ENCODE results near the gene ZNF692.
A peak's percentile ranks its signal among the peaks of the same experiment; 100 is the strongest.

ZNF692 gene

DNA sequence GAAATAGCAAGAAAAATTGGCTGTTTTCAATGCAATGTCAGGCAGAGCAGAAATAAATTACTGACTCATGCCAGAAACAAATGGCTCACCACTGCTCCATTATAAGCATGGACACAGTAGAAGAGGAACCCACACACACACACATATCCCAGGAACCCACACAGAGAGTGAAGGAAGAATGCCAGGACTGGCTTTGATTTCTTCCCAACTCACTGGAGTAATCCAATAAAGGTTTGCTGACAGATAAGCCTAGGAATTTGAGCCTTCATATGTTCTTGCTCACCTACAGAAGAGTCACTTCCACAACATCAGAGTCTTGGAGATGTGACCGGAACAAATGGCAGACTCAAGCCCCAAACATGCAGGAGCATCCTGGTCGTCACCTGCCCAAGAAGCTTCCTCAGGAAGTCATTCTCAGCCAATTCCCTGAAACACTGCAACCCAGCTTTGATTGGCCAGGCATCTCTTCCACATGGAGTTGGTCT, 35.3 kb downstream of the ZNF692 start:
- peak; percentile 62 for DNase-seq

- DNase-seq, result peak; percentile 52
Observed at GRCh38 chr1:248822148-248823032, 36.5 kb downstream of the ZNF692 start.

DNA sequence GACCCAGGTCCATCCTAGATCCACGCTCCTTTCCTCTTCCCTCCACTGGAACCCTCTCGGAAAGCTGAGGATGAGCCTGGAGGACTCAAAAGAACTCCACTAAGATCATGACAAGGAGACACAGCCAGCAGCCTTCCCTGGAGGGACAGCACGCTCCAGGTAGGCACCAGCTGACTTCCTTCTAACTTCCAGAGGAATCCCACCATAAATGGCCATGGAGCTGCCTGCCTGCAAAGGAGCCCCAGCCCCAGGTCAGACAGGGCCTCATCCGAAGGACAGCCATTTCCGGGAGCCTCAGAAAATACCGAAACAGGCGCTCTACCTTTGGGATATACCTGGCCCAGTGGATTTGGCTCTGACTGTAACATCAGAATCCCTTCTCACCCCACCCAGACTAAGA, 37.2 kb downstream of the ZNF692 start:
- no peak for DNase-seq

- DNase-seq, result peak; percentile 98
Observed at GRCh38 chr1:248821101-248821500, 37.8 kb downstream of the ZNF692 start.

- no peak for DNase-seq
Observed at GRCh38 chr1:248820041-248820585, 38.8 kb downstream of the ZNF692 start.

DNA sequence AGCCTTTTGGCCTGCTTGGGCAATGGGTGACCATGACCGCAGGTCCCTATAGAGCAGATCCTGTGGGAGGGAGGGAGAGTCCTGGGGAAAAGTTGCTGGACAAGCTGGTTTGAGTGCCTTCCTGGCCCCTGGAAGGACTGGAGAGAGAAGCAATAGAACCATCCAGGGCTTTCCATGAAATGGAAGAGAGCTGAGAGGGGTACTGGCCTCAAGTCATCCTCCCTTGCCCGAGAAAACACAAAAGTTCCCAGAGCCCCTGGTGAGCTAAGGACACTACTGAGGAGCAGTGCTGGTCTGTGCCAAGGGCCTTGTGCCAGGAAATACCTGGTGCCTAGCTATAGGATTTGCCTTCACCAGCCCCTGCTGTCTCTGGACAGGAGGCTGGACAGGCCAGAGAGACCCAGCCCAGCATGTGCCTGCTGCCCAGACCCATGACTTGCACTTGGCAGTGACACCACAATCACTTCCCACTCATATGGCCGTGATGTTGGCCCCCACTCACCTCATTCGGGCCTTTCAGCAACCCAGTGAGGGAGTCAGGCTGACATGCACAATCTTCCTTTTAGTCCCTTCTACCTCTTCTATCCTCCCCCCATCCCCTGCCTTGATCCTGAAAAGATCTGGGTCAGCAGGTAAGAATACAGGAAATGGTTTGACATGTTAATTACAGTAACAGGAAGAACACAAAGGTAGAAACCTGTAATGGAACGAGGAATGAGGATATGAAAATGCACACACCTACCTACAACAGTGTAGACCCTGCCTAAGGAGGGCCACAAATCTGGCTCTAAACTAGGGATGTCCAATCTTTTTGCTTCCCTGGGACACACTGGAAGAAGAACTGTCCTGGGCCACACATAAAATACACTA, 40.1 kb downstream of the ZNF692 start:
- DNase-seq, result no peak

GRCh38 chr1:248817065-248817464, 41.8 kb downstream of the ZNF692 start:
- no peak for DNase-seq

GRCh38 chr1:248816042-248816851, 42.6 kb downstream of the ZNF692 start:
- DNase-seq, result no peak

GRCh38 chr1:248815407-248816034, 43.4 kb downstream of the ZNF692 start:
- no peak for DNase-seq

DNA sequence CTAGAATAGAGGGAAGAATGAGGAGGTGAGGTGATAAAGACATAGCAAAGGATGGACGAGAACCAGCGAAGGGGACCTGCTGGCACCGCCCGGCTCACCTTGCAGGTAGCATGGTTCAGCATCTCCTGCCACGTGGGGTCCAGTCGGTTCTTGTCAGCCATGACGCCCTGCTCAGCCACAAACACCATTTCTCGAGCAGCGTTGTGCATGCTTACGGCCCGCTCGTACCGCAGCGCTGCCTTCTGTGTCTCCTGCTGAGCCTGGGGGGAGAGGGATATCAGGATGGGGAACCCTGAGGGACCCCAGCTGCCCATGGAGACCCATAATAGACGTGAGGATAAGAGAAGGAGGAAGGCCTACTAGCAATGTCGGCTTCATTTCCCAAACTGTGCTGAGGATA, 44.5 kb downstream of the ZNF692 start:
- no peak for DNase-seq

DNA sequence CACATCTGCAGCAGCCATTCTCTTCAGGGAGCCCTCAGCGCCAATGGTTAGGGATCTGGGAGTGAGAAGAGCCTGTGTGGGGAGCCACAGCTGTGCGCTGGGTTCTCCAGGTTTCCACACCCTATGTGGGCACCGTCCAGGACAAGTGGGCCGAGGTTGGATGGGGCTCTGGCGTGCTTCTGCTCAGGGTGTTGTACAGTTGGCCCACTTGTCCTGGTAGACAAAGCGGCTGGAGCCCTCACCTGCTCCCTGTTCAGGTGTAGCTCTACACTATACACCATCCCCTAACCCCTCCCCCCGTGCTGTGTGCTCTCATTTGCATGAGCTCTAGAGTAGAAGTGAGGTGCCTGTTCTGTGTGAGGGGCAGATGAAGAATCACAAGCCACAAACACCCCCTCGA, 45.3 kb downstream of the ZNF692 start:
- no peak for DNase-seq

- DNase-seq, result no peak
Observed at GRCh38 chr1:248812736-248813425, 46.0 kb downstream of the ZNF692 start.

DNA sequence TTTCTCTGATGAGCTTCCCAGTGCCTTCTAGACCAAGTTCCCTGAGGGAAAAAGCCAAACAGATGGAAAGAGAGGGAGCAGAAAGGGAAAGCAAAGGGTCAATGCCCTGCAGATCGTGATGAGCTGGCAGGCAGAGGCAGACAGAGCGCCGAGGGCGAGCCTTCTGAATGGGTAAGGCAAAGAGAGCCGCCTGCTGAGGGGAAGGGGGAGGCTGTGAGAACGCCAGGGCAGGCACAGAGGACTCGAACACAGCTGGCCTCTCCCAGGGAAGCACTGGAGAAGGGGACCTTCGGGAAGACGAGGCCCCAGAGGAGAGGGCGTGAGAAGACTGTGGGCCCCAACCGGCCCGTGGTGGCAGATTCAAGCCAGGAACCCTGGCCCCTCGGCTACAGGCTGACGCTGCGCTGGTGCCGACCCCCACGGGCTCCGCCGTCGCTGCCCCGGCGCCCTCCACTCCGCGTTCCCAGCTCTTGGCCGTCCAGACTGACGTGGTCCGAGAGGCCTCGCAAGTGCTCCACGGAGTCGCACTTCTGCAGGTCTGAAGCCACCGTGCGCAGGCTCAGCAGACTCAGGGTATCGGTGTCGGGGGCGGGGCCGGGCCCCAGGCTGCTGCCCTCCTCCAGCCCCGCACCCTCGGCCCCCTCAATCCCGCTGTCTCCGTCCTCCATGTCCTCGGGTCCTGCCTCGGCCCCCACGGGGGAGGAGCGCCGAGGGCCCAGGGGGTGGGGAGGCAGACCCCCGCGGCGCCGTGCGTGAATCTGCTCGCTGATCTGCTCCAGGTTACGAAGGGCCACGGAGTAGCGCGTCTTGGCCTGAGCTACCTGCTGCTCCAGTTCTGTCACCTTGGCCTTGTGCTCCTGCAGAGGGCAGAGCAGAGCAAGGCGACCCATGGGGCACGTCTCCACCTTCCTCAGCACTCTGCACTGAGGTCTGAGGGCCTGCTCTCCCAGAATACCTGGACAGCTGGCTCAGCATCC, 47.1 kb downstream of the ZNF692 start:
- DNase-seq, result no peak

DNA sequence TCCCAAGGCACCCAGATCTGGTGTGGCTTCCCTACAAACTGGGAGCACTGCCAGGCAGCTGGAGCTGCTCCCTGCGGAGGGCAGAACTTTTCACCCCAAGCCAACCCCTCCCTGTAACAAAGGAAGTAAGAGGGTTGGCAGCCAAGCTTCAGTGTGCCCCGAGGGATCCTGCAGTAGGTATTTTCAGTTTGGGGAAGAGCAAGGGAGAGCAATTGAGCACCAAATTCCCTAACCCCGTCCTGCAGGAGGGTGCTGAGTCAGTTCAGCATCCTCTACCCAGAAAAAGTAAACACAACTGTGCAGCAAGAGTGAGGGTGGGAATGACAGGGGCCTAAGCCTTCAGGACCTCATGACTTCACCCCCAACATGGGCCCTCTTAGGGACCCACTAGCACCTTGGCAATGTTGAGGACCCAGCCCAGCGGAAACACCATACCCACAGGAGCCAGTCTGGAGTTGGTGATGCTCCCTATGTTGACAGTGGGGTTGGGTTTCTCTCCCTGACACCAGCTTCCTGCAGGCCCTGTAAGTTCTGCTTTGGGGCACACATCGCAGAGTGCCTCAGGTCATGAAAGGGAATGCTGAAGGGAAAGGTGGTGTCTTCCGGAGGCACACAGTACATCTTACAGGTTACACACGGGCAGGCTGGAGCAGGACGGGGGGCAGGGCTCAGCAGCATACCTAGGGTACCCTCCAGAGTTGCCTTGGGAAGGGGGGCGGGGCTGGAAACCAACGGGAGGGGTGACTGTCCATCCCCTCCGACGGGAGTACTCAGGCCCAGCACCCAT, 48.0 kb downstream of the ZNF692 start:
- no peak for DNase-seq

- DNase-seq, result no peak
Observed at GRCh38 chr1:248810000-248810726, 48.7 kb downstream of the ZNF692 start.

GRCh38 chr1:248808876-248809275, 50.0 kb downstream of the ZNF692 start:
- DNase-seq, result no peak

GRCh38 chr1:248807067-248807737, 51.7 kb downstream of the ZNF692 start:
- peak; percentile 8 for DNase-seq

DNA sequence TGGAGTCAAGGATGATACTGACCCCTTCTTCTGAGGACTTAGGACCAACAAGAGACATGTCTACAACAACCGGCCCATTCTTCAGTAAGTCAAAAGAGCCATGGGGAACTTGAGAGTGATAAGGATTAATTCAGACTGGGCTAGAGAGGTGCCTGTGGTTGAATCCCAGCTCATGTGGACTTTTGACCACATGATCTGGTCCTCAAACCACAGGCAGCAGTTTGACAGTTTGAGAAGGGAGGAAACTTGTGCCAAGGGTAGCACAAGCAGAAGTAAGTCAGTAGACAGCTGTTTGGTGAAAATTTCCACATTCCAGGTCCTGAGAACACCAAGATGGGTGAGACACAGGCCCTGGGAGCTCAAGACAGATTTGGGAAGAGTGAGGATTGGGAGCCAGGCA, 53.0 kb downstream of the ZNF692 start:
- DNase-seq, result no peak
